WTC11 (cell line): ENCODE data around the gene FCMR.

Experiments
- ATF1 ChIP-seq: sonication (generic); formaldehyde crosslinking; IDR thresholded peaks from 2 replicates; pipeline ENCODE4 v1.8.1; 2023; ENCODE audit warnings: mild to moderate bottlenecking, moderate library complexity, missing genetic modification reagents
- CREM ChIP-seq: sonication (generic); formaldehyde crosslinking; IDR thresholded peaks from 2 replicates; pipeline ENCODE4 v1.8.1; 2022; ENCODE audit warnings: mild to moderate bottlenecking, missing genetic modification reagents, moderate library complexity
- FOXJ3 ChIP-seq: sonication (generic); formaldehyde crosslinking; IDR thresholded peaks from 2 replicates; pipeline ENCODE4 v1.9.0; 2021; ENCODE audit warnings: missing genetic modification reagents, mild to moderate bottlenecking, borderline replicate concordance
- GABPB1 ChIP-seq: sonication (generic); formaldehyde crosslinking; IDR thresholded peaks from 2 replicates; pipeline ENCODE4 v1.8.1; 2023; ENCODE audit warnings: mild to moderate bottlenecking, missing genetic modification reagents
- ZNF121 ChIP-seq: sonication (generic); formaldehyde crosslinking; IDR thresholded peaks from 2 replicates; pipeline ENCODE4 v1.8.0; 2023; ENCODE audit warnings: missing genetic modification reagents
- ZNF219 ChIP-seq: sonication (generic); formaldehyde crosslinking; IDR thresholded peaks from 2 replicates; pipeline ENCODE4 v1.8.0; 2023; ENCODE audit warnings: missing genetic modification reagents, mild to moderate bottlenecking, borderline replicate concordance
- TF ChIP-seq, protein P1 (sequence below): fragments of 200-600 bp; IDR thresholded peaks from 2 replicates; pipeline ENCODE4 v1.8.0; 2022; ENCODE audit warnings: antibody characterized with exemption
- TF ChIP-seq, protein P2 (sequence below): sonication (generic); formaldehyde crosslinking; IDR thresholded peaks from 2 replicates; pipeline ENCODE4 v1.8.0; 2022; ENCODE audit warnings: mild to moderate bottlenecking, missing genetic modification reagents
- TF ChIP-seq, protein P3 (sequence below): sonication (generic); formaldehyde crosslinking; IDR thresholded peaks from 2 replicates; pipeline ENCODE4 v1.8.0; 2022; ENCODE audit warnings: mild to moderate bottlenecking, missing genetic modification reagents
- TF ChIP-seq, protein P4 (sequence below): fragments of 250-450 bp; sonication (Bioruptor Pico); IDR thresholded peaks from 2 replicates; pipeline ENCODE4 v1.8.0; 2021; ENCODE audit warnings: mild to moderate bottlenecking
- TF ChIP-seq, protein P5 (sequence below): sonication (generic); formaldehyde crosslinking; IDR thresholded peaks from 2 replicates; pipeline ENCODE4 v1.8.1; 2022; ENCODE audit warnings: missing genetic modification reagents, borderline replicate concordance
- TF ChIP-seq, protein P6 (sequence below): sonication (generic); formaldehyde crosslinking; IDR thresholded peaks from 2 replicates; pipeline ENCODE4 v1.8.0; 2022; ENCODE audit warnings: missing genetic modification reagents

DNA sequence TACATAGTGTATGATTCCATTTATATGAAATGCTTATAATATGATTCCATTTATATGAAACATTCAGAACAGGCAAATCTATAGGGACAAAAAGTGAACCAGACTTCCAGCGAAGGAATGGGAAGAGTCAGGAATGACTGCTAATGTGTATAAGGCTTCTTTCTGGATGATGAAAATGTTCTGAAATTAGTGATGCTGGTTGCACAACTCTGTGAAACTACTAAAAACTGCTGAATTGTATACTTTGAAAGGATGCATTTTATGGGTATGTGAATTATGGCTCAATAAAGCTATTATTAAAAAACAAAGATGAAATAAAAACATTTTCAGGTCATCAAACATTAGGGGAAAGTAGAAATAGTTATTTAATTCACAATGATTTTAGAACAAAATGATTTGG lies 38.6 kb downstream of the FCMR start:
- TF ChIP-seq, protein P1, sequence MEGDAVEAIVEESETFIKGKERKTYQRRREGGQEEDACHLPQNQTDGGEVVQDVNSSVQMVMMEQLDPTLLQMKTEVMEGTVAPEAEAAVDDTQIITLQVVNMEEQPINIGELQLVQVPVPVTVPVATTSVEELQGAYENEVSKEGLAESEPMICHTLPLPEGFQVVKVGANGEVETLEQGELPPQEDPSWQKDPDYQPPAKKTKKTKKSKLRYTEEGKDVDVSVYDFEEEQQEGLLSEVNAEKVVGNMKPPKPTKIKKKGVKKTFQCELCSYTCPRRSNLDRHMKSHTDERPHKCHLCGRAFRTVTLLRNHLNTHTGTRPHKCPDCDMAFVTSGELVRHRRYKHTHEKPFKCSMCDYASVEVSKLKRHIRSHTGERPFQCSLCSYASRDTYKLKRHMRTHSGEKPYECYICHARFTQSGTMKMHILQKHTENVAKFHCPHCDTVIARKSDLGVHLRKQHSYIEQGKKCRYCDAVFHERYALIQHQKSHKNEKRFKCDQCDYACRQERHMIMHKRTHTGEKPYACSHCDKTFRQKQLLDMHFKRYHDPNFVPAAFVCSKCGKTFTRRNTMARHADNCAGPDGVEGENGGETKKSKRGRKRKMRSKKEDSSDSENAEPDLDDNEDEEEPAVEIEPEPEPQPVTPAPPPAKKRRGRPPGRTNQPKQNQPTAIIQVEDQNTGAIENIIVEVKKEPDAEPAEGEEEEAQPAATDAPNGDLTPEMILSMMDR: no peak
- TF ChIP-seq GABPB1 (CRISPR knock-in tag) (no peak), FOXJ3 (no peak), CREM (CRISPR knock-in tag) (no peak), ATF1 (CRISPR knock-in tag) (no peak), ZNF121 (CRISPR knock-in tag) (no peak), ZNF219 (CRISPR knock-in tag) (no peak)
- TF ChIP-seq, protein P2, sequence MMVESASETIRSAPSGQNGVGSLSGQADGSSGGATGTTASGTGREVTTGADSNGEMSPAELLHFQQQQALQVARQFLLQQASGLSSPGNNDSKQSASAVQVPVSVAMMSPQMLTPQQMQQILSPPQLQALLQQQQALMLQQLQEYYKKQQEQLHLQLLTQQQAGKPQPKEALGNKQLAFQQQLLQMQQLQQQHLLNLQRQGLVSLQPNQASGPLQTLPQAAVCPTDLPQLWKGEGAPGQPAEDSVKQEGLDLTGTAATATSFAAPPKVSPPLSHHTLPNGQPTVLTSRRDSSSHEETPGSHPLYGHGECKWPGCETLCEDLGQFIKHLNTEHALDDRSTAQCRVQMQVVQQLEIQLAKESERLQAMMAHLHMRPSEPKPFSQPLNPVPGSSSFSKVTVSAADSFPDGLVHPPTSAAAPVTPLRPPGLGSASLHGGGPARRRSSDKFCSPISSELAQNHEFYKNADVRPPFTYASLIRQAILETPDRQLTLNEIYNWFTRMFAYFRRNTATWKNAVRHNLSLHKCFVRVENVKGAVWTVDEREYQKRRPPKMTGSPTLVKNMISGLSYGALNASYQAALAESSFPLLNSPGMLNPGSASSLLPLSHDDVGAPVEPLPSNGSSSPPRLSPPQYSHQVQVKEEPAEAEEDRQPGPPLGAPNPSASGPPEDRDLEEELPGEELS (CRISPR knock-in tag): no peak
- TF ChIP-seq, protein P3, sequence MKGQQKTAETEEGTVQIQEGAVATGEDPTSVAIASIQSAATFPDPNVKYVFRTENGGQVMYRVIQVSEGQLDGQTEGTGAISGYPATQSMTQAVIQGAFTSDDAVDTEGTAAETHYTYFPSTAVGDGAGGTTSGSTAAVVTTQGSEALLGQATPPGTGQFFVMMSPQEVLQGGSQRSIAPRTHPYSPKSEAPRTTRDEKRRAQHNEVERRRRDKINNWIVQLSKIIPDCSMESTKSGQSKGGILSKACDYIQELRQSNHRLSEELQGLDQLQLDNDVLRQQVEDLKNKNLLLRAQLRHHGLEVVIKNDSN (CRISPR knock-in tag): no peak
- TF ChIP-seq, protein P4, sequence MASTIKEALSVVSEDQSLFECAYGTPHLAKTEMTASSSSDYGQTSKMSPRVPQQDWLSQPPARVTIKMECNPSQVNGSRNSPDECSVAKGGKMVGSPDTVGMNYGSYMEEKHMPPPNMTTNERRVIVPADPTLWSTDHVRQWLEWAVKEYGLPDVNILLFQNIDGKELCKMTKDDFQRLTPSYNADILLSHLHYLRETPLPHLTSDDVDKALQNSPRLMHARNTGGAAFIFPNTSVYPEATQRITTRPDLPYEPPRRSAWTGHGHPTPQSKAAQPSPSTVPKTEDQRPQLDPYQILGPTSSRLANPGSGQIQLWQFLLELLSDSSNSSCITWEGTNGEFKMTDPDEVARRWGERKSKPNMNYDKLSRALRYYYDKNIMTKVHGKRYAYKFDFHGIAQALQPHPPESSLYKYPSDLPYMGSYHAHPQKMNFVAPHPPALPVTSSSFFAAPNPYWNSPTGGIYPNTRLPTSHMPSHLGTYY (CRISPR knock-in tag): no peak
- TF ChIP-seq, protein P5, sequence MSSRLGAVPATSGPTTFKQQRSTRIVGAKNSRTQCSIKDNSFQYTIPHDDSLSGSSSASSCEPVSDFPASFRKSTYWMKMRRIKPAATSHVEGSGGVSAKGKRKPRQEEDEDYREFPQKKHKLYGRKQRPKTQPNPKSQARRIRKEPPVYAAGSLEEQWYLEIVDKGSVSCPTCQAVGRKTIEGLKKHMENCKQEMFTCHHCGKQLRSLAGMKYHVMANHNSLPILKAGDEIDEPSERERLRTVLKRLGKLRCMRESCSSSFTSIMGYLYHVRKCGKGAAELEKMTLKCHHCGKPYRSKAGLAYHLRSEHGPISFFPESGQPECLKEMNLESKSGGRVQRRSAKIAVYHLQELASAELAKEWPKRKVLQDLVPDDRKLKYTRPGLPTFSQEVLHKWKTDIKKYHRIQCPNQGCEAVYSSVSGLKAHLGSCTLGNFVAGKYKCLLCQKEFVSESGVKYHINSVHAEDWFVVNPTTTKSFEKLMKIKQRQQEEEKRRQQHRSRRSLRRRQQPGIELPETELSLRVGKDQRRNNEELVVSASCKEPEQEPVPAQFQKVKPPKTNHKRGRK: no peak
- TF ChIP-seq, protein P6, sequence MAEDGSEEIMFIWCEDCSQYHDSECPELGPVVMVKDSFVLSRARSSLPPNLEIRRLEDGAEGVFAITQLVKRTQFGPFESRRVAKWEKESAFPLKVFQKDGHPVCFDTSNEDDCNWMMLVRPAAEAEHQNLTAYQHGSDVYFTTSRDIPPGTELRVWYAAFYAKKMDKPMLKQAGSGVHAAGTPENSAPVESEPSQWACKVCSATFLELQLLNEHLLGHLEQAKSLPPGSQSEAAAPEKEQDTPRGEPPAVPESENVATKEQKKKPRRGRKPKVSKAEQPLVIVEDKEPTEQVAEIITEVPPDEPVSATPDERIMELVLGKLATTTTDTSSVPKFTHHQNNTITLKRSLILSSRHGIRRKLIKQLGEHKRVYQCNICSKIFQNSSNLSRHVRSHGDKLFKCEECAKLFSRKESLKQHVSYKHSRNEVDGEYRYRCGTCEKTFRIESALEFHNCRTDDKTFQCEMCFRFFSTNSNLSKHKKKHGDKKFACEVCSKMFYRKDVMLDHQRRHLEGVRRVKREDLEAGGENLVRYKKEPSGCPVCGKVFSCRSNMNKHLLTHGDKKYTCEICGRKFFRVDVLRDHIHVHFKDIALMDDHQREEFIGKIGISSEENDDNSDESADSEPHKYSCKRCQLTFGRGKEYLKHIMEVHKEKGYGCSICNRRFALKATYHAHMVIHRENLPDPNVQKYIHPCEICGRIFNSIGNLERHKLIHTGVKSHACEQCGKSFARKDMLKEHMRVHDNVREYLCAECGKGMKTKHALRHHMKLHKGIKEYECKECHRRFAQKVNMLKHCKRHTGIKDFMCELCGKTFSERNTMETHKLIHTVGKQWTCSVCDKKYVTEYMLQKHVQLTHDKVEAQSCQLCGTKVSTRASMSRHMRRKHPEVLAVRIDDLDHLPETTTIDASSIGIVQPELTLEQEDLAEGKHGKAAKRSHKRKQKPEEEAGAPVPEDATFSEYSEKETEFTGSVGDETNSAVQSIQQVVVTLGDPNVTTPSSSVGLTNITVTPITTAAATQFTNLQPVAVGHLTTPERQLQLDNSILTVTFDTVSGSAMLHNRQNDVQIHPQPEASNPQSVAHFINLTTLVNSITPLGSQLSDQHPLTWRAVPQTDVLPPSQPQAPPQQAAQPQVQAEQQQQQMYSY: no peak
